H7 (cell line): ENCODE results near the gene CDT1. TPM values are rescaled to one million over a fixed set of nuclear protein-coding genes. Genes with fewer than 3 reads are reported as not detected.

ENCODE experiments used
- DNase-seq: peaks from one replicate; pipeline ENCODE4 v3.0.0; 2012
- H3K27me3 ChIP-seq: 2 replicates; pipeline ENCODE4 v1.6.0; 2011; ENCODE audit warnings: mild to moderate bottlenecking, low read length; ENCODE audit not compliant: control insufficient read depth, insufficient read depth
- H3K36me3 ChIP-seq: replicated peaks from 2 replicates; pipeline ENCODE4 v1.5.1; 2011; ENCODE audit warnings: low read length; ENCODE audit not compliant: control insufficient read depth, insufficient read depth
- H3K4me3 ChIP-seq: 2 replicates; pipeline ENCODE4 v1.5.1; 2011; ENCODE audit warnings: low read depth, mild to moderate bottlenecking, control low read depth, low read length, moderate library complexity; ENCODE audit not compliant: insufficient read depth
- total RNA-seq: library from RNA; depleted of rRNA; stranded (reverse); fragments of >200 nt; shearing (Covaris generic); gene quantifications from 2 replicates; pipeline ENCODE4 v1.2.3, GENCODE V29; 2014

CDT1 gene
- total RNA-seq, 1 experiment from 2014 or later, result 120 TPM

DNA sequence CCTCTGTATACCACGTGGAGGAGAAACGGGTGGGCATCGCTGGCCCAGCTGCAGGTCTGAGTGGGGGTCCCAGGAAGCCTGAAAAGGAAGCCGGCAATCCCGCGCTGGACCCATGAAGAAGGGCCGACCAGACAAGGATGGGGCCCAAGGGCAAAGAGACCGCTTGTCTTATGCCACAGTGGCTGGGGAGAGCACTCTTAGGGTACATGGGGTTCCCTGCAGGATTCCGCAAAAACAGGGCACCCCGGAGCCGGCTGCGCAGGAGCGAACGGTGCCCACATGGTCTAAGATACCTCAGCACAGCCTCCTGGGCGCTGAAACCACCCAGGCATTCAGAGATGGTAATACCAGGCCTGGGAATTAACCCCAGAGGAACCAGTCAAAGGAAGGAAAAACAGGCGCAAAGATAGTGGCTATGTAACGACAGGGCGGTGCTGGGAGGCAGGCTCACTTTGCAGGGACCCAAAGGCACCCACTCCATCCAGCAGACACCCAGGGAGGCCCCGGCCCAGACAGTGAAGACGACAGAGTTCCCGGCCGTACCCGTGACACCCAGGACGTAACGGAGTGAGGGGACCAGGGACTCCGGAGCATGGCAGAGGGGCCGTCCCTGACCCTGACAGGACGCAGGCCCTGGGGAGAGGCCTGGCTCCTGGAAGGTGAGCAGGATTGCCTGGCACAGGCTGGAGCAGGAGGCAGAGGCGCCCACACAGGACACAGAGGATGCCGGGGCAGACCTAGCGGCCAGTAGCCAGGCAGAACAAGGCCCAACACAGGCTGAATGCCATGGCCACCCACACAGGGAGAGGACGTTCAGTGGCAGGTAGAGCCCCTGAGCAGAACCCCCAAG is 28.8 kb upstream of the CDT1 start:
- no peak for DNase-seq
- Histone ChIP-seq H3K36me3 (no peaks in the 10 kb centered on the region), H3K4me3 (no peak overlapping the region), H3K27me3 (no peaks in the 10 kb centered on the region)

DNA sequence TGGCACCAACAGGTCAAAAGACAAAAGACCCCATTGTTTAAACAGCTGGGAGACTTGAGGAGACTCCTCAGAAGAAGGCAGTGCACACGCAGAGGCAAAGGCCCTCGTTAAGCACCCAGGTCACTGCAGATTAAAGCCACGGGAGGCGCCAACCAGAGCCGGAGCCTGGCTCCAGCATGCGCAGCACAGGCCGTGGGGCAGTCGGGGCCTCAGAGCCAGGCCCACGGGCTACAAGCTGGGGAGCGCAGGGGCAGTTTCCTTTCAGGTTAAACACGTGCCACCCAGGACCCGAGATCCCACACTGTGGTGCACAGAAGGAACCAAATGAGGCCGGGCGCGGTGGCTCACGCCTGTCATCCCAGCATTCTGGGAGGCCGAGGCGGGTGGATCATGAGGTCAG is 27.8 kb upstream of the CDT1 start:
- no peaks in the 10 kb centered on the region for H3K36me3 ChIP-seq

DNA sequence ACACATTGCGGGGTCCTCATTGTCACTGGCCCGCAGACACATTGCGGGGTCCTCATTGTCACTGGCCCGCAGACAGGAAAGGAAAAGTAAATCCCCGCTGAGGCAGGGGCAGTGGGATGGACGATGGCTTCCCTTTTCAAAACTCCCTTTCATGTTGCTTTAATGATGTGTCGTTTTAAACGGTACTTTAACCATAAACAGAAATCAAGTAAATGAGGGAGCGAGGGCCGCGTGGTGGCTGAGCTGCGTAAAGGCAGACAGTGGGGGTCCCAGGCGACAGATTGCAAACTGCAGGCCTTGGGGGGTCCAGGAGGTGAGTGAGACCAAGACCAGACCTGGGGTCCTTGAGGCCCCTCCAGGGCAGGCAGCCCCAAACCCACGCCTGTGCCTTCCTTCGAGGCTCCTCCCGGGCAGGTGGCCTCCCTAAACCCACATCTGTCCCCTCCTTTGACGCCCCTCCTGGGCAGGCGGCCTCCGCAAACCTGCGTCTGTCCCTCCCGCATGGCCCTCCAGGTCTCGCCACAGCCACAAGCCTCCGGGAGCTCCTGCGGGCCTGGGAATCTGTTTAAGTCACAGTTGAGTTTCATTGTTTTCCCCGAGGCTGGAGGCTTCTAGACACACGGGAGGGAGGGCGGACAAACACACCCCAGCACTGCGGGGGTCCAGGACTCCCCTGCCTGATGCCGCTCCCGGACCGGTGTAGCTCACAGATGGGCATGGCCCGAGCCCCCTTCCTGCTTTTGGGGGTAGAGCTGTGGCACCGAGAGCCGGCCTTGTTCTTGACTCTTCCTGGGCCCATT is 25.9 kb upstream of the CDT1 start:
- Histone ChIP-seq H3K4me3 (no peak overlapping the region), H3K36me3 (no peaks in the 10 kb centered on the region), H3K27me3 (no peaks in the 10 kb centered on the region)
- DNase-seq, result peak; percentile 85

More for the DNA sequence above, 27.8 kb upstream of the CDT1 start:
- DNase-seq, result no peak
- Histone ChIP-seq H3K27me3 (no peaks in the 10 kb centered on the region), H3K4me3 (no peak overlapping the region)

DNA sequence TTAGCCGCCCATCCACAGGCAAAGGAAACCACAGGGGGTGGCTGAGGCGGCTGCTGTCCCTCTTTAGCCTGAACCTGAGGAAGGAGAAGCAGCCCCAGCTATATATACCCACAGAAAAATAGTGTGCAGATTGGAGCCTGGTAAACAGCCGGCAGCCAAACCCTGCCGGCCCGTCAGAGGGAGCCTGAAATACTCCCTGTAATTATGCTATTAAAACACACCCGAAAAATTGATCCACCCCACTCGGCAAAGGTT is 25.4 kb upstream of the CDT1 start:
- Histone ChIP-seq H3K36me3 (no peaks in the 10 kb centered on the region), H3K27me3 (no peaks in the 10 kb centered on the region), H3K4me3 (no peak overlapping the region)
- no peak for DNase-seq

DNA sequence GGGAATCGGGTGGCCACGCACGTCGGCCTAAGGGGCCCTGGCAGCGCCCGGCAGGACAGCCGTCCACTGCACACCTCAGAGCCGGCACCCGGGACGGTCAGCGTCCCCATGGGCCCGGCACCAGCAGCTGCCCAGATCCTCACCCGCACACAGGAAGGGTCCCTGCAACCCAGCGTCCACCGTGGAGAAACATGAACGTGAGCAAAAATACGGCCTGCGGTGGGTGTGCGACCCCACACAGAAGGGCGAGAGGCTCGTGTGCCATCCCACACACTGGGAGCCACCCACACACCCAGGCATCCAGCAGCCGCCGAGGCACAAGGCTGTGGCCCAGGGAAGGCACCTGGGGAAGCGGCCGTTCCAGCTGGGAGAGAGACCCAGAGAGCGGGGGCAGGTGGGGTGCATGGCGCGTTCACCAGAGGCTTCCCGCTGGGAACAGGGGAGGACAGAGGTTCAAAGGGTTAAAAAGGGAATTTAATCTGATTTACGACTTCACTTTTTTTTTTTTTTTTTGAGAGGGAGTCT is 25.0 kb upstream of the CDT1 start:
- DNase-seq, result no peak
- Histone ChIP-seq H3K4me3 (no peak overlapping the region), H3K36me3 (no peaks in the 10 kb centered on the region), H3K27me3 (no peaks in the 10 kb centered on the region)

DNA sequence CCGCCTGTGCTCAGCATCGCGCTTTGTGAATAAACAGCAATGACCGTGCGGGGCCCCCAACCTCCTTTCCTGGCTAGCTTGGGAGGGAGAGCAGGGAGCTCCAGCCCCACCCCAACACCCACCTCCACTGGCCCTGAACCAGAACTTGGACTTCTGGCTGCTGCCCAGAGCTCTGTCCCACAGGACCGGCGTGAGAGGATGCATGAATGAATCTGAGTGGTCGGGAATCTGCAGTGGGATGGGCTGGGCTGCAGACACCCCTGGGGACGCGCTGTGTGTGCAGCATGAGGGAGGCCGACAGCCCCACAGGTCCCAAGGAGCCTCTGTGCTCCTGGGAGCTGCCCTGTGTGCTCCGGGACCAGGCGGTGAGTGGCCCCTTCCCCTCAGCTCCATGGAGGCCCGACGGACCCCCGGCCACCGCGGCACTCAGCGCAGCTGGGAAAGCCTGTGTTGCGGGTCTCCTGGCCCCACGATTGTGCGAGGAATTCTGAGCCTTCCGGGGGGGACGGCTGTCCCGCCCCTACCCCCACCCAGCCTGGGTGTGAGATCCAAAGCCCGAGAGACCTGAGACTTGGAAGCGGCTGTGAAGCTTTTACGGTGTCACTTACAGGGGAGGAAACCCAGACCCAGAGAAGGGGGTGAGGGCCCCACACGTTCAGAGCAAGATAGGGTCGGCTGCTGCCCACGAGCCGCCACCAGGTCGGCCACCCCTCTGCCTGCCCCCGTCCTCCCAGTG is 24.0 kb upstream of the CDT1 start:
- no peaks in the 10 kb centered on the region for H3K36me3 ChIP-seq
- H3K4me3 ChIP-seq, result no peak overlapping the region
- no peak for DNase-seq
- no peaks in the 10 kb centered on the region for H3K27me3 ChIP-seq

DNA sequence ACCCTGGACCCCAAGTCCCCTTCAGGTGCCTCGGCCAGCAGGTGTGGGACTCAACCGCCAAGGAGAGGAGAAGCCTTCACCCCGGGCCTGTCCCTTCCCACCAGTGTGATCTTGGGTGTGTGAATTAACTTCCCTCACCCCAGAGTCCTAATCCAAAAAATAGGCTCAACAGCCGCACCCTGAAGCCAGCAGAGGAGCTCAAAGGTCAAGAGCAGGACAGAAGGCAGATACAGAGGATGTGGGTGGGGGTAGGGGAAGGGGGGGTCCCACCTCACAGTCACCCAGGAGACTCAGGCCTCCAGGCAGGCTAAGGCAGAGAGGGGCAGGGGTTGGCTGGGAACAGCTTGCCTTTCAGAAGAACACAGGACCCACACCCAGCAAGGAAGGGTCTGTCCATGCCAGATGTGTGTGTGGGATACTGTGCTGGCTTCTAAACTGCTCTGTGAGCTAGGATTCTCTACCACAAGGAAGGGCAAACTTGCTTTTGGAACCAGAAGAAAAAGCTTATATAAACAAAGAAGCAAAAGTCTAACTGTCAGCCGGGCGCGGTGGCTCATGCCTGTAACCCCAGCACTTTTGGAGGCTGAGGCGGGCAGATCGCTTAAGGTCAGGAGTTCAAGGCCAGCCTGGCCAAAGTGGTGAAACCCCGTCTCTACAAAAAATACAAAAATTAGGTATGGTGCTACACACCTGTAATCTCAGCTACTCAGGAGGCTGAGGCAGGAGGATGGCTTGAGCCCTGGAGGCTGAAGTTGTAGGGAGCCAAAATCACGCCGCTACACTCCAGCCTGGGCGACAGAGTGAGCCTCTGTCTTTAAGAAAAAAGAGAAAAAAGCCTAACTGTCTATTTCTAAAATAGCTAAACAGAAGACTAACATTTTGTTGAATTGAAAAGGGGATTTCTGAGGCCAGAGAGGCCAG is 23.2 kb upstream of the CDT1 start:
- DNase-seq, result no peak
- H3K27me3 ChIP-seq, result no peaks in the 10 kb centered on the region
- H3K36me3 ChIP-seq, result no peaks in the 10 kb centered on the region
- H3K4me3 ChIP-seq, result no peak overlapping the region

DNA sequence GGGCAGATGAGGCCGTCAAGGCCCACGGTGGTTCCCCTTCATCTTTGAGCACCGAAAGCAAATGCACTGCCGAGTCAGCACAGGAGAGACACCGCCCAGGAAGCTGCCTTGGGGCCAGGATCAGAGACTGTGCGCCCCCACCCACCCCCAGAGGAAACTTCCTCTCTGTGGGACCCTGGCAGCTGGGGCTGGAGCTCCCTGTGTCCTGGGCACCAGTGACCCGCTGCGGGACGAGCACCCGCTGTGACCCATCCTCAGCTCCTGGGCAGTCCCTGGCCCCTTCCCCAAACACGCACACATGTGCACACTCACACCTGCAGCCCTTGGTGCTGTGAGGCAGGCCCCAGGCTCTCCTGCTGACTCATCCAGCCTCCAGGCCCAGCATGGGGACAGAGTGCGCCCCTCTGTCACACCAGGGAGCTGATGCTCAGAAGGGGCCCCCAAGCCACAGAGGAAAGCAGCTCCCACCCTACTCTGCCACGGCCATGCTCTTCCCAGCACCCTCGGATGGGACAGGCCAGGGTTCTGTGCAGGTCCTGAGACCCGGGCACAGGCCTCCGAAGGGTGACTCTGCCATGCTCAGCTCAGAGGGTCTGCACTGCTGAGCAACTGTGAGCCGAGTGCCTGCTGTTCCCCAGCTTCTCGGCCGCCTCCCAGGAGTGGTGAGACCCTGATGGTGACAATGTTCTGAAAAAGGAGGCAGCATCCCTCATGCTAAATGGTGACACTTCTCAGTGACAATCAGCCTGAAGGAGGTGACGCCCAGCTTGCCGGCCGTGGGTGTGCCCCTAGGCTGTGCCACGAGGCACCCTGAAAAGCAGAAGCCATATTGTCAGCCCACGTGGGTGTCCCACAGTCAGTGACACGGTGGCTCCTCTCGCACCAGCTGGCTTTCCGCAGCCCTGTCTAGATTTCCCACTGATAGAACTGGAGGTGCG is 22.2 kb upstream of the CDT1 start:
- H3K36me3 ChIP-seq, result no peaks in the 10 kb centered on the region
- DNase-seq, result no peak
- H3K4me3 ChIP-seq, result no peak overlapping the region
- peaks cover 4% of the 10 kb centered on the region for H3K27me3 ChIP-seq

DNA sequence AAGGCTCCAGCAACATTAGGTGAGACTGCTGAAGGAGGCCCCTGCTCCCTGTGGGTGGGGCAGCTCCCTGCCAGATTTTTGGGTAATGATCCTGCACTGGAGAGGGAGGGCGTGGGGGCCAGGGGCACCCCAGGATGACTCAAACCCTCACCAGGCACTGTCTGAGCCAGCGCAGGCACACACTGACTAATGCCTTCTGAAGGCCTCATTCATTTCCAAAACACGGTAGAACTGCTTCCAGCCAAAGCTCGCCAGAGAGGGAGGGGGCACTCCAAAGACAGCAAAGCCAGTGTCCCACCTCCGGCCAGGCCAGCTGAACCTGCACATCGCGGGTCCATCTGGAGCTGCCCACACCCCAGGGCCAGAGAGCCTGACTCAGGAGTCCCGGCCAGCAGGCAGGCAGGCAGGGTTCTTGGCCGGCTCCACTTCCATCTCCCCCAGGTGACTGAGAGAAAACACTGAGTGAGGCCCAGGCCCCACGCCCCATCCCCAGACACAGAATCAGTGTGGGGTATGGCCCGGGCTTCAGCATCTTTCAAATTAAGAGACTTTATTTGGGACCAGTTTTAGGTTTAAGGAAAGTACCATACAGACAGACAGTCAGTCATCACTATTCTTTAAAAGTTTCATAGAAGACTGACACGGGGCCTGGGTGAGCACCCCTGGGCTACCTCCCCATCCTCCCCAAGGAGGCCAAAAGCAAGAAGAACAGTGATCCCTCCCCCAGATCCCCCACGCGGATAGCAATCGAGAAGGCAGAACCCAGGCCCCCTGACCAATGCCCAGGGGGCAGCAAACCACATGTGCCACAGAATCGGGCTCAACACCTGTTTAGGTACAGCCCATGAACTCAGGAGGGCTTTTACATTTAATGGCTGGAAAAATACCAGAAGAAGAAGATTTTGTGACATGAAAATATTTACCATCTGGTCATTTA is 20.9 kb upstream of the CDT1 start:
- Histone ChIP-seq H3K36me3 (no peaks in the 10 kb centered on the region), H3K27me3 (peaks cover 4% of the 10 kb centered on the region), H3K4me3 (no peak overlapping the region)
- no peak for DNase-seq

DNA sequence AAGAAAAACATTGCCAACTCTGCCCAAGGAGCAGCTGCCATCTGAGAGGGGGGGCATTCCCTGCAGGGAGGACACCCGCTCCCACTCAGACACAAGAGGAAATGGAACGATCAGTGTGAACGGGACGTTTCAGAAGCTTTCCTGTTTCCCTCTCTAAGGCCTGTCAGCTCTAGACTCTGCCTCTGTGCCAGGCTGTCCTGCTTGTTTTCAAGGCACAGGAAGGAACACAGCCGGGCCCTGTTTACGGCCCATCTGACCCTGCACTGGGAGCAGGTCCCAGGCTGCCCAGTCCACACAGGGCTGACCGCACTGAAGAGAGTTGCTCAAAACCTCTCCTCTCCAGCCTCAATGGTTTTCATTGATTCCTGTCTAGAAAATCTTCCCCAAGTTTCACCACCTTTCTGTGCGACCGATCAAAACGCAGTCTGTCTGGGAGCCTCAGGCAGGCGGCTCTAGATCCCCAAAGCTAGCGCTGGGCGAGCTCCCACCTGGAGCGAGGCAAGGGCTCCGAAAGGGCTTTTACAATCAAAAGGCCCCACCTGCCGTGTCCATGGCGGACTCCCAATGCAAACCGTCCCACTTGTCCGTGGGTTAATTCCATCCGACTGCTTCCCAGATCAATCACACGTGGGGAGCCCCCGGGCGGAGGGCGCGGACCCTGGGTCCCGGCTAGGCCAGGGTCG is 20.1 kb upstream of the CDT1 start:
- no peak for DNase-seq
- peak overlapping the region; percentile 56; the same call in 1 of the 2 replicates for H3K4me3 ChIP-seq
- no peaks in the 10 kb centered on the region for H3K36me3 ChIP-seq
- peaks cover 4% of the 10 kb centered on the region for H3K27me3 ChIP-seq

DNA sequence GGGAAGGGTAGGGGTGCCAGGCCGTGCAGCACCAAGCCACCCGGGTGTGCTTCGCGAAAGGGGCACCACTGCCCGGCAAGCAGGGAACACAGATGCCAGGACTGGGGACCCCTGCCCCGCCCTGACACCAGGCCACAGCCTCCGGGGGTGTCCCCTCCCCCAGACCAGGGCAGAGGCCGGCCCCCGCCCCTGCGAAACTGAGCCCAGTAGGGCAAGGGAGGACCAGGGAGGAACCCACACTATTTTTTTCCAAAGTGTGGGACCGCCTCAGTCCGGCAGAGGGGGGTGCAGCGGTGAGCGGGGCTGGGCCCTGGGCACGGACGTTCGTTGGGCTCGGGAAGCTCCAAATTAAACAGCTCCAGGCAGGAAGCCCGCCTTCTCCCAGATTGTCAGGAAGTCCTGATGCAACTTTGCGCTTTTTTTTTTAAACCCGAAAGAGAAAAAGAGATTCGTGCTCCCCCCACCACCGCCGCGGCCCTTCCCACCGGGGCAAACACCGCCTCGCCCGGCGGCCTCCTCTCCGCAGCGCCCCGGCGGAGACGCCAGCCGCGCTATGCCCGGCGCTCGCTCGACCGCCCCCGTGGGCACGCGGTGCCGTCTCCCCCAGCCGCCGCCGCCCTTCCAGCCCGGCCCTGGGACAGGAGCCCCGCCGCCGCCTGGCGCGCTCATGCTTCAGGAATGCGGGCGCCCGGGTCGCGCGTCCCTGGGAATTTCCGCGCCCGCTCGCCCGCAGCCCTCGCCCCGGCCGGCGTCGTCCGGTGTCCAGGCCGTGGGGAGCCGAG is 19.3 kb upstream of the CDT1 start:
- peaks cover 4% of the 10 kb centered on the region for H3K27me3 ChIP-seq
- peak overlapping the region; percentile 56 for H3K4me3 ChIP-seq
- DNase-seq, result peak; percentile 95
- H3K36me3 ChIP-seq, result no peaks in the 10 kb centered on the region
